T-cell (primary cell): ENCODE results near the gene GPR156. TPM values are rescaled to one million over a fixed set of nuclear protein-coding genes. Genes with fewer than 3 reads are reported as not detected.
A peak's percentile ranks its signal among the peaks of the same experiment; 100 is the strongest.

Experiments
- ATAC-seq, 4 experiments: fragments of 200-7000 bp in 3 of 4; fragments of 150-1000 bp in 1 of 4; cut with Tn5 transposase; replicated peaks in 1 of 4; 1 replicate in 3 of 4; 2 replicates in 1 of 4; pipeline ENCODE4 v1.10.0; 2021; ENCODE audit warnings: moderate library complexity in 3 of 4, mild to moderate bottlenecking in 2 of 4, moderate number of reproducible peaks in 1 of 4
- CTCF ChIA-PET, 2 donors: fragments of 300-600 bp; sonication (Branson Sonifier 250); formaldehyde crosslinking; loops; one replicate each; lab custom pipeline; 2022; ENCODE audit warnings: antibody characterized with exemption in 2 of 2; lab: Charles Lee
- POLR2A ChIA-PET, 2 donors: fragments of 300-600 bp; sonication (Branson Sonifier 250); formaldehyde crosslinking; loops; one replicate each; lab custom pipeline; 2022; ENCODE audit warnings: antibody characterized with exemption in 2 of 2; lab: Charles Lee
- DNase-seq, 35 experiments: peaks; one replicate each; pipeline versions ENCODE4 v3.0.0 to v3.0.0-alpha.2; 2013 to 2023
- H3K27ac ChIP-seq: one replicate; pipeline ENCODE4 v1.5.1; 2013; ENCODE audit warnings: low read length
- H3K27me3 ChIP-seq, 2 experiments: replicated peaks in 1 of 2; 1 replicate in 1 of 2; 2 replicates in 1 of 2; pipeline versions ENCODE4 v1.6.1 to v1.7.0; 2013; ENCODE audit warnings: low read length in 1 of 2, mixed read lengths in 1 of 2; ENCODE audit not compliant: control insufficient read depth in 2 of 2, insufficient read depth in 2 of 2; ENCODE audit errors: extremely low read depth in 1 of 2
- H3K36me3 ChIP-seq, 2 donors: 1 replicate in 1 of 2; 2 replicates in 1 of 2; pipeline versions ENCODE4 v1.6.1 to v1.7.0; 2013; ENCODE audit warnings: low read length in 1 of 2; ENCODE audit not compliant: control insufficient read depth in 2 of 2, insufficient read depth in 1 of 2; ENCODE audit errors: extremely low read depth in 1 of 2
- H3K4me1 ChIP-seq, 2 experiments: 1 replicate in 1 of 2; 2 replicates in 1 of 2; pipeline versions ENCODE4 v1.6.1 to v1.7.0; 2013; ENCODE audit warnings: low read length in 2 of 2, mixed read lengths in 1 of 2; ENCODE audit not compliant: insufficient read depth in 2 of 2, control insufficient read depth in 1 of 2; ENCODE audit errors: extremely low read depth in 1 of 2
- H3K4me3 ChIP-seq, 2 donors: 1 replicate in 1 of 2; 2 replicates in 1 of 2; pipeline versions ENCODE4 v1.5.1 to v1.7.0; 2013; ENCODE audit warnings: mild to moderate bottlenecking in 2 of 2, low read length in 1 of 2, moderate library complexity in 1 of 2; ENCODE audit not compliant: control insufficient read depth in 1 of 2; ENCODE audit errors: extremely low read depth in 1 of 2
- H3K9me3 ChIP-seq: 2 replicates; pipeline ENCODE4 v1.7.0; 2013
- H3K27ac Mint-ChIP-seq, 2 donors: one replicate each; pipeline ENCODE4 v1.8.0; 2020 to 2021; ENCODE audit warnings: mild to moderate bottlenecking in 2 of 2, mixed read lengths in 2 of 2
- H3K27me3 Mint-ChIP-seq, 2 donors: one replicate each; pipeline ENCODE4 v1.8.0; 2021 to 2022; ENCODE audit warnings: mixed read lengths in 2 of 2
- H3K36me3 Mint-ChIP-seq: one replicate; pipeline ENCODE4 v1.8.0; 2021; ENCODE audit warnings: mixed read lengths
- H3K4me1 Mint-ChIP-seq, 3 donors: one replicate each; pipeline ENCODE4 v1.8.0; 2020 to 2022; ENCODE audit warnings: mixed read lengths in 3 of 3, mild to moderate bottlenecking in 1 of 3
- H3K4me3 Mint-ChIP-seq, 3 donors: one replicate each; pipeline ENCODE4 v1.8.0; 2020 to 2022; ENCODE audit warnings: mild to moderate bottlenecking in 3 of 3, mixed read lengths in 3 of 3, moderate library complexity in 3 of 3
- H3K9me3 Mint-ChIP-seq, 3 donors: one replicate each; pipeline ENCODE4 v1.8.0; 2020 to 2022; ENCODE audit warnings: mixed read lengths in 3 of 3
- WGBS: methylation state at CpG from one replicate; pipeline ENCODE4 v1.1.5; 2013; ENCODE audit warnings: missing lambda C conversion rate; ENCODE audit not compliant: insufficient coverage; 5-methylcytosine and 5-hydroxymethylcytosine counted together
- total RNA-seq, 35 experiments: library from RNA in 6 of 35; stranded (reverse) in 6 of 35; fragments of 120-200 nt in 1 of 35; gene quantifications; one replicate each; pipeline versions ENCODE4 v1.2.1 to v1.2.4 and lab custom pipeline; 2013 to 2026

GPR156 gene
- total RNA-seq, 5 donors from 2014 or later (not counting 1 experiment from before 2014, with no cell fraction given) = 0.09 to 0.75 (median 0.38) TPM; not detected in 1

GRCh38 chr3:120192159-120192558, 92.9 kb downstream of the GPR156 start:
- ChIA-PET CTCF (interaction anchor here in 1 of 2 donors (0.6 kb wide), 1 partner anchor 209 kb away, joined by 3 read pairs; no protein-coding TSS in a partner anchor), POLR2A (no interaction called here)
- H3K4me3 Mint-ChIP-seq = no peak overlapping the region
- DNase-seq = no peak
- no peaks in the 10 kb centered on the region for H3K27me3 Mint-ChIP-seq
- ATAC-seq = no peak
- Histone ChIP-seq H3K27ac (no peak overlapping the region), H3K36me3 (no peaks in the 10 kb centered on the region), H3K27me3 (no peaks in the 10 kb centered on the region), H3K4me3 (no peak overlapping the region), H3K4me1 (no peaks in the 10 kb centered on the region), H3K9me3 (no peaks in the 10 kb centered on the region)
- WGBS = no CpG with 5 or more reads among the region's 1 CpG
- H3K36me3 Mint-ChIP-seq = no peaks in the 10 kb centered on the region
- H3K9me3 Mint-ChIP-seq = no peaks in the 10 kb centered on the region
- no peaks in the 10 kb centered on the region for H3K4me1 Mint-ChIP-seq
- no peak overlapping the region for H3K27ac Mint-ChIP-seq

- Mint-ChIP-seq H3K4me3 (no peak overlapping the region), H3K9me3 (no peaks in the 10 kb centered on the region), H3K36me3 (no peaks in the 10 kb centered on the region), H3K27ac (no peak overlapping the region), H3K4me1 (no peaks in the 10 kb centered on the region), H3K27me3 (peaks cover 0 to 12% of the 10 kb centered on the region in 2 donors)
- ChIA-PET CTCF (interaction anchor here in 1 of 2 donors (0.8 to 1.4 kb wide), 2 partner anchors 289 to 291 kb away, joined by 4 to 5 read pairs; no protein-coding TSS in a partner anchor), POLR2A (no interaction called here)
- H3K4me3 ChIP-seq = no peak overlapping the region
- H3K4me1 ChIP-seq = no peaks in the 10 kb centered on the region
- no peak for ATAC-seq
- DNase-seq = peak in 1 of 35 experiments; percentile 28
- 66% methylated on average over 5 of the region's 7 CpGs for WGBS
- no peaks in the 10 kb centered on the region for H3K9me3 ChIP-seq
- H3K27ac ChIP-seq = no peak overlapping the region
- H3K36me3 ChIP-seq = no peaks in the 10 kb centered on the region
- H3K27me3 ChIP-seq = peaks cover 0 to 2% of the 10 kb centered on the region in 2 experiments
These were observed 102.2 kb downstream of the GPR156 start for GRCh38 chr3:120182613-120183511.

- no CpG with 5 or more reads among the region's 1 CpG for WGBS
- Histone ChIP-seq H3K27me3 (peaks cover 0 to 2% of the 10 kb centered on the region in 2 experiments), H3K27ac (no peak overlapping the region), H3K9me3 (no peaks in the 10 kb centered on the region), H3K4me1 (no peaks in the 10 kb centered on the region), H3K4me3 (no peak overlapping the region), H3K36me3 (no peaks in the 10 kb centered on the region)
- no peaks in the 10 kb centered on the region for H3K4me1 Mint-ChIP-seq
- no peak overlapping the region for H3K4me3 Mint-ChIP-seq
- ChIA-PET POLR2A (no interaction called here), CTCF (interaction anchor here in 1 of 2 donors (0.9 kb wide), 1 partner anchor 35 kb away, joined by 3 read pairs; no protein-coding TSS in a partner anchor)
- ATAC-seq (no peak), DNase-seq (peak in 1 of 35 experiments; percentile 6)
- no peak overlapping the region for H3K27ac Mint-ChIP-seq
- no peaks in the 10 kb centered on the region for H3K36me3 Mint-ChIP-seq
- H3K9me3 Mint-ChIP-seq = no peaks in the 10 kb centered on the region
- H3K27me3 Mint-ChIP-seq = peaks cover 0 to 12% of the 10 kb centered on the region in 2 donors
These were observed 103.4 kb downstream of the GPR156 start for GRCh38 chr3:120181632-120182031.

DNA sequence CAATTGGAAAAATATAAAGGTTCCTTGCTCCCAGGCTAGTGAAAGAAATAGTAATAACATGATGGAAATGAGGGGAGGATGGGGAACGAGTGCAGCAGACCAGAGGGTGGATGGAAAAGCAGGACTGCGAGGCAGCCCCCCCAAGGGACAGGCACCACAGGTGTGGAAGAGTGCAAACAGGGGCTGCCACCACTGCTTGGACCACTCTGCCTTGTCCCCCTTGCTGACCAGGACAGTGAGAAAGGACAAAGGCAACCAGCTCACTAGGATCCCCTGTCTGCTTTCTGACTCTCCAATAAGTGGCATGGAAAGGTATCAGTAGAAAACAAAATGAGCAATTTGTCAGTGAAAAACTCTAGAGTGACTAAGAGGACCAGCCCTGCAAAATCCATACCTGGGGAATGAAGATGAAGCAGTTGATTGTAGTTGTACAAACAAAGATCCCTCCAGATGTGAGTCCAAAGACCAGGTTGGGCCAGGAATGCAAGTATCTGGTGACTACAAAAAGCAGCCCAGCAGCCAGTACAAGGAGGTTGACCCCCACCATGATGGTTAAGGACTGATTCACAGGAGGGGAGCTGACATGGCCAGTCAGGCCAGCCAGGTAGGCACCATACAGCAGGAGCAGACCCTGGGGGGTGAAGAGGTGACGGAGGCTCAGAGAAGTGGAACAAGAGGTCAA, 104.2 kb downstream of the GPR156 start:
- Mint-ChIP-seq H3K4me1 (no peaks in the 10 kb centered on the region), H3K4me3 (no peak overlapping the region), H3K27me3 (peaks cover 0 to 12% of the 10 kb centered on the region in 2 donors), H3K36me3 (no peaks in the 10 kb centered on the region), H3K9me3 (no peaks in the 10 kb centered on the region), H3K27ac (no peak overlapping the region)
- ChIA-PET CTCF (interaction anchor here in 1 of 2 donors (0.9 kb wide), 1 partner anchor 34 kb away, joined by 3 read pairs; no protein-coding TSS in a partner anchor), POLR2A (no interaction called here)
- no peak for DNase-seq
- H3K27me3 ChIP-seq = peaks cover 0 to 2% of the 10 kb centered on the region in 2 experiments
- no peak for ATAC-seq
- H3K4me1 ChIP-seq = no peaks in the 10 kb centered on the region
- H3K27ac ChIP-seq = no peak overlapping the region
- H3K4me3 ChIP-seq = no peak overlapping the region
- 54% methylated on average over 2 of the region's 3 CpGs for WGBS
- no peaks in the 10 kb centered on the region for H3K9me3 ChIP-seq
- no peaks in the 10 kb centered on the region for H3K36me3 ChIP-seq

- Mint-ChIP-seq H3K36me3 (no peaks in the 10 kb centered on the region), H3K9me3 (no peaks in the 10 kb centered on the region), H3K4me3 (no peak overlapping the region), H3K27me3 (peaks cover 0 to 6% of the 10 kb centered on the region in 2 donors), H3K27ac (no peak overlapping the region), H3K4me1 (no peaks in the 10 kb centered on the region)
- ChIA-PET POLR2A (interaction anchor here in 1 of 2 donors (0.7 kb wide), 1 partner anchor 9 kb away, joined by 3 read pairs; no protein-coding TSS in a partner anchor), CTCF (interaction anchor here (0.6 to 1.7 kb wide), 3 partner anchors 30 to 31 kb away, joined by 3 to 4 read pairs (median 4); no protein-coding TSS in a partner anchor)
- Histone ChIP-seq H3K9me3 (no peaks in the 10 kb centered on the region), H3K36me3 (no peaks in the 10 kb centered on the region), H3K4me1 (no peaks in the 10 kb centered on the region), H3K4me3 (no peak overlapping the region), H3K27ac (no peak overlapping the region), H3K27me3 (peaks cover 0 to 2% of the 10 kb centered on the region in 2 experiments)
- 57% methylated on average over 1 of the region's 2 CpGs for WGBS
- no peak for DNase-seq
- no peak for ATAC-seq
These were observed 107.2 kb downstream of the GPR156 start for GRCh38 chr3:120177707-120178306.

DNA sequence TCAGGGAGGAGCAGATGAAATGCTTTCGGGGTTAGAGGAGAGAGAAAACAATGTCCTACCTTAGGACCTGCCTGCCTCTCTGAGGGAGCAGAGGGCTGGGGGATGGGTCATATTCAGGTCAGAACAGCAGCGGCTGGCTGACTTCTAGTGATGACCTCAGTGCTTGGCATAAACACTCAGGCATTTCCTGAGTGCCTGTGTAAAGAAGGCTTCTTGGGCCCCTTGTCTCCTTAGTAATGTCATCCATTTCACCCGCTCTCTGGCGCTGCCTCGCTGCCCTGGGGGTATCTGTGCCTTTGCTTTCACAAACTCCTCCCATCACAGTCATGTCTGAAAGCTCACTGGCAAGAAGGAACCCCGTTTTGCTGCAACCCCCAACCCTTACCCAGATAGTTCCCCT, 107.9 kb downstream of the GPR156 start:
- H3K9me3 ChIP-seq = no peaks in the 10 kb centered on the region
- ChIA-PET POLR2A (no interaction called here), CTCF (no interaction called here)
- no peaks in the 10 kb centered on the region for H3K4me1 Mint-ChIP-seq
- H3K4me3 Mint-ChIP-seq = no peak overlapping the region
- no peak overlapping the region for H3K27ac Mint-ChIP-seq
- no peaks in the 10 kb centered on the region for H3K36me3 ChIP-seq
- no peaks in the 10 kb centered on the region for H3K9me3 Mint-ChIP-seq
- WGBS = 77% methylated on average over 4 of the region's 6 CpGs
- no peak overlapping the region for H3K27ac ChIP-seq
- H3K27me3 Mint-ChIP-seq = peaks cover 0 to 6% of the 10 kb centered on the region in 2 donors
- no peak overlapping the region for H3K4me3 ChIP-seq
- no peak for DNase-seq
- H3K27me3 ChIP-seq = peaks cover 0 to 2% of the 10 kb centered on the region in 2 experiments
- H3K36me3 Mint-ChIP-seq = no peaks in the 10 kb centered on the region
- no peaks in the 10 kb centered on the region for H3K4me1 ChIP-seq
- no peak for ATAC-seq
